H9 (cell line): ENCODE data around the gene RNLS. TPM values are rescaled to one million over a fixed set of nuclear protein-coding genes. Genes with fewer than 3 reads are reported as not detected.

ENCODE experiments used
- DNase-seq: peaks from one replicate; pipeline ENCODE4 v3.0.0-alpha.2; 2017
- H2AFZ ChIP-seq: one replicate; pipeline ENCODE4 v1.6.1; 2013; ENCODE audit warnings: mild to moderate bottlenecking, low read length, control low read depth, moderate library complexity
- H2AK5ac ChIP-seq: 2 replicates; pipeline ENCODE4 v1.6.1; 2013; ENCODE audit warnings: low read length, control low read depth, mixed read lengths; ENCODE audit not compliant: insufficient read length
- H2BK120ac ChIP-seq: one replicate; pipeline ENCODE4 v1.6.1; 2013; ENCODE audit warnings: low read depth, mild to moderate bottlenecking, low read length, control low read depth, inconsistent platforms; ENCODE audit not compliant: poor library complexity, severe bottlenecking
- H2BK12ac ChIP-seq: 2 replicates; pipeline ENCODE4 v1.6.1; 2013; ENCODE audit warnings: low read length, control low read depth, mixed read lengths, low read depth; ENCODE audit not compliant: insufficient read length
- H2BK15ac ChIP-seq: 2 replicates; pipeline ENCODE4 v1.6.1; 2013; ENCODE audit warnings: low read depth, low read length, control low read depth
- H2BK20ac ChIP-seq: one replicate; pipeline ENCODE4 v1.6.1; 2013; ENCODE audit warnings: low read depth, mild to moderate bottlenecking, low read length, control low read depth, inconsistent platforms; ENCODE audit not compliant: poor library complexity, severe bottlenecking
- H2BK5ac ChIP-seq: 2 replicates; pipeline ENCODE4 v1.6.1; 2013; ENCODE audit warnings: low read length, control low read depth, mixed read lengths; ENCODE audit not compliant: insufficient read length
- H3K14ac ChIP-seq: 2 replicates; pipeline ENCODE4 v1.6.1; 2013; ENCODE audit warnings: low read length, control low read depth; ENCODE audit not compliant: insufficient read depth
- H3K18ac ChIP-seq: 2 replicates; pipeline ENCODE4 v1.6.1; 2013; ENCODE audit warnings: low read depth, mild to moderate bottlenecking, mixed read lengths, low read length, control low read depth; ENCODE audit not compliant: insufficient read length
- H3K23ac ChIP-seq: 2 replicates; pipeline ENCODE4 v1.6.1; 2013; ENCODE audit warnings: low read length, control low read depth, mixed read lengths, low read depth; ENCODE audit not compliant: insufficient read length
- H3K23me2 ChIP-seq: 2 replicates; pipeline ENCODE4 v1.6.1; 2013; ENCODE audit warnings: low read depth, mild to moderate bottlenecking, mixed read lengths, low read length, control low read depth; ENCODE audit not compliant: insufficient read length, poor library complexity, severe bottlenecking
- H3K27ac ChIP-seq: 2 replicates; pipeline ENCODE4 v1.5.1; 2013; ENCODE audit warnings: low read length, control low read depth, mixed read lengths, low read depth; ENCODE audit not compliant: insufficient read length
- H3K27me3 ChIP-seq: 2 replicates; pipeline ENCODE4 v1.6.1; 2013; ENCODE audit warnings: low read length, control low read depth, inconsistent platforms; ENCODE audit not compliant: insufficient read depth
- H3K4ac ChIP-seq: 2 replicates; pipeline ENCODE4 v1.6.1; 2013; ENCODE audit warnings: low read depth, mild to moderate bottlenecking, control low read depth, inconsistent platforms, low read length, moderate library complexity
- H3K4me1 ChIP-seq: 2 replicates; pipeline ENCODE4 v1.6.1; 2013; ENCODE audit warnings: low read length, control low read depth, inconsistent platforms; ENCODE audit not compliant: insufficient read depth
- H3K4me2 ChIP-seq: 2 replicates; pipeline ENCODE4 v1.6.1; 2013; ENCODE audit warnings: low read length, control low read depth, mixed read lengths; ENCODE audit not compliant: insufficient read length, insufficient read depth
- H3K56ac ChIP-seq: 2 replicates; pipeline ENCODE4 v1.6.1; 2013; ENCODE audit warnings: low read depth, mild to moderate bottlenecking, mixed read lengths, low read length, control low read depth; ENCODE audit not compliant: insufficient read length
- H3K79me1 ChIP-seq: 2 replicates; pipeline ENCODE4 v1.6.1; 2013; ENCODE audit warnings: low read depth, mild to moderate bottlenecking, moderate library complexity, low read length, control low read depth, inconsistent platforms; ENCODE audit not compliant: insufficient read depth, poor library complexity, severe bottlenecking
- H3K79me2 ChIP-seq: 2 replicates; pipeline ENCODE4 v1.6.1; 2013; ENCODE audit warnings: low read length, control low read depth, inconsistent platforms; ENCODE audit not compliant: insufficient read depth
- H3K9ac ChIP-seq: 2 replicates; pipeline ENCODE4 v1.6.1; 2013; ENCODE audit warnings: low read length, control low read depth, mixed read lengths; ENCODE audit not compliant: insufficient read length; ENCODE audit errors: extremely low read depth
- H3K9me3 ChIP-seq: one replicate; pipeline ENCODE4 v1.6.1; 2013; ENCODE audit warnings: low read depth, low read length, inconsistent platforms; ENCODE audit not compliant: control insufficient read depth
- H3T11ph ChIP-seq: one replicate; pipeline ENCODE4 v1.6.1; 2013; ENCODE audit warnings: mild to moderate bottlenecking, low read length, control low read depth, inconsistent platforms
- H4K20me1 ChIP-seq: one replicate; pipeline ENCODE4 v1.6.1; 2013; ENCODE audit not compliant: control insufficient read depth, insufficient read length, insufficient read depth
- H4K5ac ChIP-seq: 2 replicates; pipeline ENCODE4 v1.6.1; 2013; ENCODE audit warnings: low read depth, mild to moderate bottlenecking, mixed read lengths, low read length, control low read depth; ENCODE audit not compliant: insufficient read length
- H4K8ac ChIP-seq: replicated peaks from 2 replicates; pipeline ENCODE4 v1.6.1; 2013; ENCODE audit warnings: low read length, control low read depth, mixed read lengths, low read depth; ENCODE audit not compliant: insufficient read length
- H4K91ac ChIP-seq: 2 replicates; pipeline ENCODE4 v1.6.1; 2013; ENCODE audit warnings: low read depth, mild to moderate bottlenecking, moderate library complexity, mixed read lengths, low read length, control low read depth; ENCODE audit not compliant: insufficient read length
- H3K27ac Mint-ChIP-seq, 3 experiments: 2 replicates in 2 of 3; 3 replicates in 1 of 3; pipeline ENCODE4 v1.8.0; 2020 to 2021; ENCODE audit warnings: mixed read lengths in 3 of 3, mild to moderate bottlenecking in 1 of 3, moderate library complexity in 1 of 3
- H3K27me3 Mint-ChIP-seq: 2 replicates; pipeline ENCODE4 v1.8.0; 2021; ENCODE audit warnings: low read depth, mild to moderate bottlenecking, moderate library complexity, mixed read lengths
- H3K36me3 Mint-ChIP-seq, 3 experiments: 2 replicates in 2 of 3; 3 replicates in 1 of 3; pipeline ENCODE4 v1.8.0; 2020 to 2021; ENCODE audit warnings: low read depth in 3 of 3, mixed read lengths in 3 of 3; ENCODE audit not compliant: insufficient read depth in 1 of 3
- H3K4me1 Mint-ChIP-seq, 2 experiments: 2 replicates each; pipeline ENCODE4 v1.8.0; 2020; ENCODE audit warnings: mixed read lengths in 2 of 2
- H3K4me3 Mint-ChIP-seq, 2 experiments: 2 replicates in 1 of 2; 3 replicates in 1 of 2; pipeline ENCODE4 v1.8.0; 2020 to 2021; ENCODE audit warnings: mild to moderate bottlenecking in 2 of 2, mixed read lengths in 2 of 2, moderate library complexity in 1 of 2
- H3K9me3 Mint-ChIP-seq, 2 experiments: 2 replicates in 1 of 2; 3 replicates in 1 of 2; pipeline ENCODE4 v1.8.0; 2020; ENCODE audit warnings: mild to moderate bottlenecking in 2 of 2, mixed read lengths in 2 of 2, moderate library complexity in 1 of 2
- CTCF ChIP-seq: fragments of 200-600 bp; sonication (generic); conservative IDR thresholded peaks from 3 replicates; pipeline ENCODE4 v1.8.0; 2021; ENCODE audit warnings: antibody characterized with exemption, mild to moderate bottlenecking
- WGBS: extraction: QIAGEN DNeasy Blood & Tissue Kit; methylation state at CpG from one replicate; pipeline ENCODE4 v1.1.7; 2013; ENCODE audit warnings: missing lambda C conversion rate, low lambda C conversion rate, mixed read lengths; ENCODE audit not compliant: insufficient read length; ENCODE audit errors: extremely low coverage; 5-methylcytosine and 5-hydroxymethylcytosine counted together
- total RNA-seq: library from RNA; stranded (reverse); gene quantifications from 2 replicates; pipeline ENCODE4 v1.2.1, GENCODE V29; 2021

The RNLS gene
- total RNA-seq, 1 experiment from 2014 or later = 7.5 TPM

GRCh38 chr10:88389456-88389855, 193.7 kb downstream of the RNLS start:
- no CpG with 5 or more reads among the region's 3 CpGs for WGBS
- Histone ChIP-seq H2AFZ (no peak overlapping the region), H3T11ph (no peak overlapping the region), H2BK12ac (no peak overlapping the region), H3K4ac (no peak overlapping the region), H4K91ac (no peak overlapping the region), H3K4me2 (no peak overlapping the region), H3K9ac (no peak overlapping the region), H3K9me3 (no peaks in the 10 kb centered on the region), H3K4me1 (no peaks in the 10 kb centered on the region), H2BK120ac (no peak overlapping the region), H3K79me2 (no peaks in the 10 kb centered on the region), H3K27me3 (no peaks in the 10 kb centered on the region), H4K8ac (no peak overlapping the region), H3K27ac (no peak overlapping the region), H3K23ac (no peak overlapping the region), H2BK20ac (no peak overlapping the region), H2AK5ac (no peak overlapping the region), H2BK5ac (no peak overlapping the region), H2BK15ac (no peak overlapping the region), H3K14ac (no peak overlapping the region), H3K18ac (no peak overlapping the region), H3K23me2 (no peaks in the 10 kb centered on the region), H4K20me1 (no peaks in the 10 kb centered on the region), H3K79me1 (no peaks in the 10 kb centered on the region), H4K5ac (no peak overlapping the region), H3K56ac (no peak overlapping the region)
- Mint-ChIP-seq H3K4me1 (peaks cover 0 to 4% of the 10 kb centered on the region in 2 experiments; a peak in 2 of 4 replicates), H3K9me3 (no peaks in the 10 kb centered on the region), H3K4me3 (no peak overlapping the region), H3K27ac (no peak overlapping the region), H3K27me3 (no peaks in the 10 kb centered on the region), H3K36me3 (peaks cover 0 to 2% (median 0%) of the 10 kb centered on the region in 3 experiments; a peak in 2 of 7 replicates)
- peak; percentile 69 for TF ChIP-seq CTCF
- DNase-seq = no peak
